NB4 (cell line): ENCODE measurements around the gene TBX5.

Experiments
- MYC ChIP-seq: IDR thresholded peaks from 2 replicates; pipeline ENCODE4 v1.6.1; 2011; ENCODE audit warnings: low read depth, low read length
- POLR2A ChIP-seq: IDR thresholded peaks from 2 replicates; pipeline ENCODE4 v1.6.1; 2011; ENCODE audit warnings: mild to moderate bottlenecking; ENCODE audit not compliant: insufficient read length; ENCODE audit errors: extremely low read depth
- TF ChIP-seq, protein P1 (sequence below): IDR thresholded peaks from one replicate; pipeline ENCODE4 v1.5.1; 2012; ENCODE audit warnings: low read depth, low read length
- TF ChIP-seq, protein P2 (sequence below): IDR thresholded peaks from 2 replicates; pipeline ENCODE4 v1.6.1; 2011; ENCODE audit warnings: low read depth, low read length

DNA sequence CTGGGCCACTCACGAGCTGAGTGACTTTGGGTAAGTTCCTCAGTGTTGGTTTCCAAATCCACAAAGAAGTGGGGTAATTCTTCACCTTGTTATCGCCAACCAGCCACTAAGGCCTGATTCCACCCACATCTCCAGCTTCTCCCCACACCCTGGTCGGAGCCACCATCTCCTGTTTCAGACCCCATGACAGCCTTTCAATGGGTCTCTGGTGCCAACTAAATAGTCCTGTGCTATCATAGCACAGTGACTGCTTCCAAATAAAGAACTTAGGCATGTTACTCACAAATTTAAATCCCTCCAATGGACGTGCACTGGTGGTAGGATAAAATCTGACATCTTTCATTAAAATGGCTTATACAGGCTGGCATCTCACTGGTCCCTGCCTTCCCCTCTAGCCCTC is 44.0 kb downstream of the TBX5 start:
- TF ChIP-seq, protein P1, sequence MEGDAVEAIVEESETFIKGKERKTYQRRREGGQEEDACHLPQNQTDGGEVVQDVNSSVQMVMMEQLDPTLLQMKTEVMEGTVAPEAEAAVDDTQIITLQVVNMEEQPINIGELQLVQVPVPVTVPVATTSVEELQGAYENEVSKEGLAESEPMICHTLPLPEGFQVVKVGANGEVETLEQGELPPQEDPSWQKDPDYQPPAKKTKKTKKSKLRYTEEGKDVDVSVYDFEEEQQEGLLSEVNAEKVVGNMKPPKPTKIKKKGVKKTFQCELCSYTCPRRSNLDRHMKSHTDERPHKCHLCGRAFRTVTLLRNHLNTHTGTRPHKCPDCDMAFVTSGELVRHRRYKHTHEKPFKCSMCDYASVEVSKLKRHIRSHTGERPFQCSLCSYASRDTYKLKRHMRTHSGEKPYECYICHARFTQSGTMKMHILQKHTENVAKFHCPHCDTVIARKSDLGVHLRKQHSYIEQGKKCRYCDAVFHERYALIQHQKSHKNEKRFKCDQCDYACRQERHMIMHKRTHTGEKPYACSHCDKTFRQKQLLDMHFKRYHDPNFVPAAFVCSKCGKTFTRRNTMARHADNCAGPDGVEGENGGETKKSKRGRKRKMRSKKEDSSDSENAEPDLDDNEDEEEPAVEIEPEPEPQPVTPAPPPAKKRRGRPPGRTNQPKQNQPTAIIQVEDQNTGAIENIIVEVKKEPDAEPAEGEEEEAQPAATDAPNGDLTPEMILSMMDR: no peak
- TF ChIP-seq, protein P2, sequence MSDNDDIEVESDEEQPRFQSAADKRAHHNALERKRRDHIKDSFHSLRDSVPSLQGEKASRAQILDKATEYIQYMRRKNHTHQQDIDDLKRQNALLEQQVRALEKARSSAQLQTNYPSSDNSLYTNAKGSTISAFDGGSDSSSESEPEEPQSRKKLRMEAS: no peak
- TF ChIP-seq POLR2A: no peak
- TF ChIP-seq MYC: no peak
